ENCODE data around the gene SCGB1C2.

SCGB1C2 gene

DNA sequence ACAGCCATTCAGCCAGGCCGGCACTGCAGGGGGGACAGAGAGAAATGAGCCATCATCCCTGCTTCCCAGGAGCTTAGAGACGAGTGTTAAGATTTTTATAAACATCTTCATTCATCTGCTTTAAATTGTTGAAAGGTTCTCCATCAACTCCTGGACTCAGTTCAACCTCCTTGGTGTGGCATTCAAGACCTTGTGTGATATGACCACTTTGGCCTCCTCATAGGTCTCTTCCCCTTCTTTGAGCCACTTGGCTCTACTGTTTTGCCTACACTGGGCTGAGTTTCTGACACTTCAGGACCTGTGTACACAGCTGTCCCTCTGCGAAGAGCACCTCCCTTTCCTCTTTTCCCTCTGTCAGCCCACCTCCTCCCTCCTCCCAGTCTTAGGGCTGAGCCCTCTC is 39.8 kb downstream of the SCGB1C2 start:
- no peak overlapping the region for H3K4me3 ChIP-seq (replicated peaks; ENCODE audit: low read depth, low read length)
- TF ChIP-seq, protein P1, sequence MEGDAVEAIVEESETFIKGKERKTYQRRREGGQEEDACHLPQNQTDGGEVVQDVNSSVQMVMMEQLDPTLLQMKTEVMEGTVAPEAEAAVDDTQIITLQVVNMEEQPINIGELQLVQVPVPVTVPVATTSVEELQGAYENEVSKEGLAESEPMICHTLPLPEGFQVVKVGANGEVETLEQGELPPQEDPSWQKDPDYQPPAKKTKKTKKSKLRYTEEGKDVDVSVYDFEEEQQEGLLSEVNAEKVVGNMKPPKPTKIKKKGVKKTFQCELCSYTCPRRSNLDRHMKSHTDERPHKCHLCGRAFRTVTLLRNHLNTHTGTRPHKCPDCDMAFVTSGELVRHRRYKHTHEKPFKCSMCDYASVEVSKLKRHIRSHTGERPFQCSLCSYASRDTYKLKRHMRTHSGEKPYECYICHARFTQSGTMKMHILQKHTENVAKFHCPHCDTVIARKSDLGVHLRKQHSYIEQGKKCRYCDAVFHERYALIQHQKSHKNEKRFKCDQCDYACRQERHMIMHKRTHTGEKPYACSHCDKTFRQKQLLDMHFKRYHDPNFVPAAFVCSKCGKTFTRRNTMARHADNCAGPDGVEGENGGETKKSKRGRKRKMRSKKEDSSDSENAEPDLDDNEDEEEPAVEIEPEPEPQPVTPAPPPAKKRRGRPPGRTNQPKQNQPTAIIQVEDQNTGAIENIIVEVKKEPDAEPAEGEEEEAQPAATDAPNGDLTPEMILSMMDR (IDR thresholded peaks at IDR 0.05; ENCODE audit: low read depth, low read length, missing control alignments) = no peak
- DNase-seq (ENCODE audit: extremely low read depth, low read depth) = no peak

DNA sequence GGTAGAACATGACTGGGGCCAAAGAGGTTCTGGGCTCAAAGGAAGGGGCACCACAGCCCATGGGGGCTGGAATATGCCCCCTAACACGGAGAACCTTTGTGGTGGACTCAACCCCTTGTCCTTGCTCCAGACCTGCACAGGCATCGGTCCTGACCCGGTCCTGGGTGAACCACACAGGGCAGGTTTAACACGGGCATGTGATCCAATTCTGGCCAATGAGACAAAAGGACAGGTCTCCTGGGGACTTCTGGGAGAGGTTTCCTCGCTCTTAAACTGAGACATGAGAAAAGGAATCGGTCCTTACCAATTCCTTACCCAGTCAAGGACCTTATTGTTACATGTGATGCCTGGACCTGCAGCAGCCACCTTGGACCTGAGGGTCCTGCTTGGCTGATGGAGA is 40.4 kb downstream of the SCGB1C2 start:
- TF ChIP-seq, protein P1 (IDR thresholded peaks at IDR 0.05; ENCODE audit: low read depth, low read length, missing control alignments) = no peak
- no peak for DNase-seq (ENCODE audit: extremely low read depth, low read depth)
- no peak overlapping the region for H3K4me3 ChIP-seq (replicated peaks; ENCODE audit: low read depth, low read length)

DNA sequence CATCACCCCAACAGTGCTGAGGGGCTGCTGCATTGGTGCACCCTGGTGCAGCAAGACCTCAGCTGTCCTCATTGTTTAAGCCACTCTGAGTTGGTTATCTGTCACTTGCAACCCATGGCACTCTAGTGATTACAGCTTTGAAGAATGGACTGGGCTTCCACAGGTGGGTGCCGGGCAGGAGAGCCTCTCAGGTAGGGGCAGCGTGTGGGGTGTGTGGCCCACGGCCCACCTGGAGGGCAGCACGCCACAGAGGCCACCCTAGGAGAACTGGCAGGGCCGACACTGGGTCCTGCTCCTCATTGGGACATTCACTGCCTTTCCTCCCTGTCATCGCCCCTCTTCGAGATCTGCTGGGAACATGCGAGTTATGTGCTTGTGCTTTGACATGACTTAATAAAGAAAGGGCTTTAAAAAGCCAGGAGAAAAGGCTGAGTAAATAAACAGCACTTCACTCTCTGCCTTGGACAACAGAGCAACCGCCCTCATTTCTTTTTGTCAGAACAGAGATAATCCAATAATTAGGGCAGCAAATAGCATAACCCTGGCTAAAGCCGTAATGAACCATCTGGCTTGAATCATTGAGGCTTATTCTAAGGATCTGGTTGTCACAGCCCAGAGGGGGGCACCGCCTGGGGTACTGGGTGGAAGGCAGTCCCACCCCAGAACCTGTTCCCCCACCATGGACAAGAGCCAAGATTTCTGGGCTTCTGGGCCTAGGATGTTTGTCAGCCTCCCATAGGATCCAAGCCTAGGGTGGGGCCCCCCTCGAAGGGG is 41.1 kb downstream of the SCGB1C2 start:
- no peak overlapping the region for H3K4me3 ChIP-seq (replicated peaks; ENCODE audit: low read depth, low read length)
- no peak for DNase-seq (ENCODE audit: extremely low read depth, low read depth)
- TF ChIP-seq, protein P1 (IDR thresholded peaks at IDR 0.05; ENCODE audit: low read depth, low read length, missing control alignments) = no peak

DNA sequence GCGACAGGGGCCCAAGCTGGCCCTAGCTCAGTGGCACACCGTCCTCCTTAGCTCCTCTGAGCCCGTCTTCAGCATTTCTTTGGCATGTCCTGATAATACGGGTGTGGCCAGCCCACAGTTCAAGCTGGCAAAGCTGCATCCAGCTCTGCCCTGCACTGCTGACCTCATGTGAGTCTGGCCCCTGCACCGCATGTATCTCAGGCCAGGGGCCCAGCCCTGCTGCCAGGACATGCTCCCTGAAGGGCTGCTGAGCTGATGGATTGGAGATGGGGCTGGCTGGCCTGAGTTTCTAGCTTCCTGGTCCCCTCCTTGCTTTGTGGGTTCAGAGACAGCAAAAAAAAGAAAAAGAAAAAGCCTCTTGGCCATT is 41.7 kb downstream of the SCGB1C2 start:
- H3K4me3 ChIP-seq (replicated peaks; ENCODE audit: low read depth, low read length) = no peak overlapping the region
- TF ChIP-seq, protein P1 (IDR thresholded peaks at IDR 0.05; ENCODE audit: low read depth, low read length, missing control alignments) = no peak
- no peak for DNase-seq (ENCODE audit: extremely low read depth, low read depth)

DNA sequence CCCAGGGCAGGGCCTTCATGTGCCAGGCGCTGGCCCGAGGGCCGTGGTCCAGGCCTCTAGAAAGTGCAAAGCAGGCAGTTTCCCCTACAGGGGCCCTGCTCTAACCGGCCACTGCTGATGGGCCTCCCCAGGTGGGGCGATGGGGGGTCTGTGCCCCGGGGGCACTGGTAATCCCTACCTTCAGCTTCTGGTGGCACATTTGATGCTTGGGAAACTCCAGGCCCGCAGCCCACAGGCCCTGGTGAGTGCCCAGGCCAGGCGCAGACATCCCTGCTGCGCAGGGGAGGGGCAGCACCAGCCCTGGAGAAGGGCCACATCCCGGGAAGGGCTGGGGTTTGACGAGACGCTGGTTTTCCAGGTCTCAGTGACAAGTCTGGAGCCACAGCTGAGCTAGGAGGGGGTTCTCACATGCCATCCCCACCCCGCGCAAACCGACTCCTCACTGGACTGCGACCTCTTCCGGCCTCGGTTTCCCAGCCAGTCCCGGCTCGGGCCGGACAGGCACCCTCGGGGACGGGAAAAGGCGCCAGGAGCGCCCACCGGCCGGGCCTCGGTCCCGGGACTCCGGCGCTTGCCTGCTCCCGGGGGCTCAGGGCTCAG is 42.5 kb downstream of the SCGB1C2 start:
- TF ChIP-seq, protein P1 (IDR thresholded peaks at IDR 0.05; ENCODE audit: low read depth, low read length, missing control alignments) = no peak
- no peak overlapping the region for H3K4me3 ChIP-seq (replicated peaks; ENCODE audit: low read depth, low read length)
- DNase-seq (ENCODE audit: extremely low read depth, low read depth) = no peak

DNA sequence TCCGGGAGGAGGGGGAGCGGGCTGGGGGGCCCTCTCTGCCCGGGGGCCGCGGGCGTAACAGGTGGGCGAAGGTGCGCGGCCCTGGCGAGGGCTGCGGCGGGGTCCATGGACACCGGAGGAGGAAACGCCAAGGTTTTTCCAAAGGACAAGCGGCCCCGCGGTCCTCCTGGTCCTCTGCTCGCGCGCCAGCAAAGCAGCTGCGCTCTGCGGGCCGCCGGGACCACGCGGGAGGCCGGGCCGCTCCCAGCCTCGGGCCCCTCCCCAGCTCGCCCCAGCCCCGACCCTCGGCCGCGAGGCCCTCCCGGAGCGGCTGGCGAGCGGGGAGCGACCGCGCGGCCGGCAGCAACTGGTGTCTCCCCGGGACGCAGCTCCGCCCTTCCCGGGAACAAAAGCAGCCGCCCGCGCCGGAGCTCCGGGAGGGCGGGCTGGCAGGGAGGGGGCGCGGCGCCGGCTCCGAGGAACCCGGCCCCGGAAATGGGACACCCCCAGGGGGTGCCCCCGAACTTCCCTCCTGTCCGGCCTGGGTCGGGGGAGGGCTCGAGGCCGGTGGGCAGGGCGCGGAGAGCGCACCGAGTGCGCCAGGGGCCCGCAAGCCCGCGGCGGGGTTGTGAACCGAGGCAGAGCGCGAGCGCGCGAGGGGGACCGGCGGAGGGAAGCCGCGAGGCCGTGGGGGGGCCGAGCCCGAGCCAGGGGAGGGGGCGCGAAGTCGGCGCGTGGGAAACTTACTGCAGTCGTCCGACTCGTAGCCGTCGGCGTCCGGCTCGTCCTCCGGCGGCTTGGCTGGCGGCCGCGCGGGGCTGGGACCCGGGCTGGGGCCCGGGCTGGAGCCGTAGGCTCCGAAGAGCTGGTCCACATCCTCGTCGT is 43.2 kb downstream of the SCGB1C2 start:
- DNase-seq (ENCODE audit: extremely low read depth, low read depth) = no peak
- H3K4me3 ChIP-seq (replicated peaks; ENCODE audit: low read depth, low read length) = no peak overlapping the region
- TF ChIP-seq, protein P1 (IDR thresholded peaks at IDR 0.05; ENCODE audit: low read depth, low read length, missing control alignments) = no peak
